HepG2 (cell line): ENCODE data around the gene ALDOA. TPM values are rescaled to one million over a fixed set of nuclear protein-coding genes. Genes with fewer than 3 reads are reported as not detected.

Experiments used
- ADNP ChIP-seq: sonication (generic); formaldehyde crosslinking; IDR thresholded peaks from 2 replicates; pipeline ENCODE4 v1.4.0; 2020; ENCODE audit warnings: missing genetic modification reagents
- ARHGAP35 ChIP-seq: sonication (generic); formaldehyde crosslinking; IDR thresholded peaks from 2 replicates; pipeline ENCODE4 v1.9.0; 2022; ENCODE audit warnings: mild to moderate bottlenecking, inconsistent platforms, moderate library complexity, missing genetic modification reagents, borderline replicate concordance
- EZH2 ChIP-seq: conservative IDR thresholded peaks from 2 replicates; pipeline ENCODE4 v1.6.1; 2012; ENCODE audit warnings: mild to moderate bottlenecking, low read depth, low read length, moderate library complexity
- FOXC1 ChIP-seq: sonication (generic); formaldehyde crosslinking; IDR thresholded peaks from 2 replicates; pipeline ENCODE4 v1.8.0; 2022; ENCODE audit warnings: mild to moderate bottlenecking, missing genetic modification reagents, borderline replicate concordance
- MAFF ChIP-seq: IDR thresholded peaks from 2 replicates; pipeline ENCODE4 v1.6.1; 2011; ENCODE audit warnings: low read depth, low read length, improper control_type of control experiment
- NR2F6 ChIP-seq, 2 experiments: IDR thresholded peaks; 2 replicates each; pipeline ENCODE4 v1.6.1; 2016; ENCODE audit warnings: antibody characterized with exemption in 1 of 2, mild to moderate bottlenecking in 1 of 2
- PAWR ChIP-seq: sonication (generic); formaldehyde crosslinking; IDR thresholded peaks from 2 replicates; pipeline ENCODE4 v1.4.0; 2020; ENCODE audit warnings: missing genetic modification reagents, mild to moderate bottlenecking, borderline replicate concordance
- REPIN1 ChIP-seq: sonication (generic); formaldehyde crosslinking; IDR thresholded peaks from 2 replicates; pipeline ENCODE4 v1.8.0; 2022; ENCODE audit warnings: missing genetic modification reagents, low read depth, mild to moderate bottlenecking, borderline replicate concordance
- SPEN ChIP-seq: sonication (generic); formaldehyde crosslinking; IDR thresholded peaks from 2 replicates; pipeline ENCODE4 v1.5.1; 2020; ENCODE audit warnings: low read depth, mild to moderate bottlenecking, missing genetic modification reagents
- TAF15 ChIP-seq: fragments of 200-400 bp; formaldehyde crosslinking; IDR thresholded peaks from one replicate; pipeline ENCODE4 v1.6.1; 2018; ENCODE audit warnings: mild to moderate bottlenecking, low read depth, low read length; ENCODE audit not compliant: poor library complexity, severe bottlenecking
- U2AF1 ChIP-seq: fragments of 200-400 bp; formaldehyde crosslinking; optimal IDR thresholded peaks from 2 replicates; pipeline ENCODE3; 2017; ENCODE audit warnings: mild to moderate bottlenecking, low read depth, low read length
- ZNF232 ChIP-seq: sonication (generic); formaldehyde crosslinking; IDR thresholded peaks from 2 replicates; pipeline ENCODE4 v1.4.0; 2020; ENCODE audit warnings: missing genetic modification reagents, borderline replicate concordance
- ZNF550 ChIP-seq: sonication (generic); formaldehyde crosslinking; IDR thresholded peaks from 2 replicates; pipeline ENCODE4 v1.4.0; 2020; ENCODE audit warnings: mild to moderate bottlenecking, missing genetic modification reagents, borderline replicate concordance
- ZNF878 ChIP-seq: sonication (generic); formaldehyde crosslinking; IDR thresholded peaks from 2 replicates; pipeline ENCODE4 v1.8.1; 2023; ENCODE audit warnings: mild to moderate bottlenecking, missing genetic modification reagents, moderate library complexity
- ZSCAN31 ChIP-seq: sonication (generic); formaldehyde crosslinking; IDR thresholded peaks from 2 replicates; pipeline ENCODE4 v1.5.0; 2020; ENCODE audit warnings: low read depth, mild to moderate bottlenecking, missing genetic modification reagents
- polyA plus RNA-seq, 8 experiments: library from polyadenylated mRNA; depleted of rRNA in 3 of 8; stranded (reverse) in 7 of 8; unstranded in 1 of 8; fragments of >200 nt; fragmentation: Illumina TruSeq in 4 of 8; extraction: Trizol in 4 of 8; gene quantifications; 2 replicates each; pipeline versions ENCODE4 v1.2.1 to v1.2.3, GENCODE V29; 2011 to 2016; ENCODE audit warnings: low read depth in 4 of 8, missing spikeins in 1 of 8, mixed read lengths in 1 of 8; ENCODE audit not compliant: insufficient read depth in 1 of 8
- total RNA-seq, 5 experiments: library from RNA; depleted of rRNA; stranded (reverse); fragments of >200 nt; fragmentation: Illumina TruSeq; extraction: Trizol; gene quantifications; 2 replicates each; pipeline ENCODE4 v1.2.3, GENCODE V29; 2016; ENCODE audit warnings: low read depth in 1 of 5
- TF ChIP-seq, protein P1 (sequence below): sonication (generic); formaldehyde crosslinking; IDR thresholded peaks from 2 replicates; pipeline ENCODE4 v1.4.0; 2020; ENCODE audit warnings: missing genetic modification reagents
- TF ChIP-seq, protein P2 (sequence below): IDR thresholded peaks from 2 replicates; pipeline ENCODE4 v1.6.1; 2016; ENCODE audit warnings: low read depth, borderline replicate concordance
- TF ChIP-seq, protein P3 (sequence below): sonication (generic); formaldehyde crosslinking; conservative IDR thresholded peaks from 2 replicates; pipeline ENCODE4 v1.4.0; 2020; ENCODE audit warnings: missing genetic modification reagents
- TF ChIP-seq, protein P4 (sequence below): sonication (generic); formaldehyde crosslinking; conservative IDR thresholded peaks from 2 replicates; pipeline ENCODE4 v1.5.0; 2020; ENCODE audit warnings: missing genetic modification reagents

ALDOA gene
- total and polyA plus RNA-seq, 2 of the 13 experiments (the other 11 are each of a cell fraction or from before 2014, with no cell fraction given): 925 to 1,884 TPM

DNA sequence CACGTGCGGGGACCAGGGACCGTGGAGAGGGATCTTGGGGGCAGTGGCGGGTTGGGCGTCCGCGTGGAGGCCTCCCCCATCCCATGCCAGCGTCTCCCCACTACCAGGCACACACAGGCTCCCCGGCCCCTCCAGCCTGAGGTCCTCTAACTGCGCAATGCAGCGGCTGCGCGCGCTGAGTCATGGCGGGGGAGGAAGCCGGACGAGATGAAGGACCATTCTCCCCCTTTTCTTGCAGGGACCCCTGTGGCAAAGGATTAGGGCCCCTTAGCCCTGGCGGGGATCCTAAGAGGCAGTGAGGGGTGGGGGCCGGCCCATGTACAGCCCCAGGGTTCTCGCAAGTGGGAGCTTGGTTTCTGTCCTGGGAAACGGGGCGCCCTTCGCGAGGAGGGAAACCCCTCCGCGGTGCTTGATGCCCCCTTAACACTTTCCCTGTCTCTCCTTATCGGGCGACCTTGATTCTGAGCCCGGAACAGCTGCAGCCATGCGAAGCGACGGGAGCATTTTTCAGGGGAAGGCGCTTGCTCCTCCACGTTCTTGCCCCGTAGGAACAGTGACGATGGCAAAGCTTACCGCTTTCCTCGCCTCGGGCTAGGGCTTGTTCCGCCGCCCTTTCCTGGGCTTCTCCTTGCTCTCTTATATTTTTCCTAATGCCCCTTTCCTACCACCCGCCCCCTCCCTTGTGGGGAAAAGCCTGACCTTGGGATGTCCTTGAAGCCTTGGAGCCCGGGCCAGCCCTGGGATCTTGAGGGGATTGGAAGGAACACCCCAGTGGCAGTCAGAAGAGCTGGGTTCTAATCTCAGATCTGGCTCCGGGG is 592 bp downstream of the ALDOA start (continued):
- TF ChIP-seq SPEN (CRISPR knock-in tag) (no peak), MAFF (no peak), NR2F6 (IDR thresholded peaks at IDR 0.05) (no peak), NR2F6 (CRISPR knock-in tag; IDR thresholded peaks at IDR 0.05) (no peak), ZNF878 (peak; percentile 81; the same call in 1 of the 2 replicates), FOXC1 (CRISPR knock-in tag) (no peak), U2AF1 (no peak), TAF15 (no peak), EZH2 (no peak), ZSCAN31 (CRISPR knock-in tag) (peak; percentile 2; the same call in 1 of the 2 replicates), ZNF550 (CRISPR knock-in tag) (0 out of 2 replicates have a peak, but pooled peaks have one; percentile 14), PAWR (no peak), REPIN1 (CRISPR knock-in tag) (peak; percentile 31; the same call in 1 of the 2 replicates), ADNP (no peak), ARHGAP35 (CRISPR knock-in tag) (no peak), ZNF232 (CRISPR knock-in tag) (no peak)
- TF ChIP-seq, protein P1, sequence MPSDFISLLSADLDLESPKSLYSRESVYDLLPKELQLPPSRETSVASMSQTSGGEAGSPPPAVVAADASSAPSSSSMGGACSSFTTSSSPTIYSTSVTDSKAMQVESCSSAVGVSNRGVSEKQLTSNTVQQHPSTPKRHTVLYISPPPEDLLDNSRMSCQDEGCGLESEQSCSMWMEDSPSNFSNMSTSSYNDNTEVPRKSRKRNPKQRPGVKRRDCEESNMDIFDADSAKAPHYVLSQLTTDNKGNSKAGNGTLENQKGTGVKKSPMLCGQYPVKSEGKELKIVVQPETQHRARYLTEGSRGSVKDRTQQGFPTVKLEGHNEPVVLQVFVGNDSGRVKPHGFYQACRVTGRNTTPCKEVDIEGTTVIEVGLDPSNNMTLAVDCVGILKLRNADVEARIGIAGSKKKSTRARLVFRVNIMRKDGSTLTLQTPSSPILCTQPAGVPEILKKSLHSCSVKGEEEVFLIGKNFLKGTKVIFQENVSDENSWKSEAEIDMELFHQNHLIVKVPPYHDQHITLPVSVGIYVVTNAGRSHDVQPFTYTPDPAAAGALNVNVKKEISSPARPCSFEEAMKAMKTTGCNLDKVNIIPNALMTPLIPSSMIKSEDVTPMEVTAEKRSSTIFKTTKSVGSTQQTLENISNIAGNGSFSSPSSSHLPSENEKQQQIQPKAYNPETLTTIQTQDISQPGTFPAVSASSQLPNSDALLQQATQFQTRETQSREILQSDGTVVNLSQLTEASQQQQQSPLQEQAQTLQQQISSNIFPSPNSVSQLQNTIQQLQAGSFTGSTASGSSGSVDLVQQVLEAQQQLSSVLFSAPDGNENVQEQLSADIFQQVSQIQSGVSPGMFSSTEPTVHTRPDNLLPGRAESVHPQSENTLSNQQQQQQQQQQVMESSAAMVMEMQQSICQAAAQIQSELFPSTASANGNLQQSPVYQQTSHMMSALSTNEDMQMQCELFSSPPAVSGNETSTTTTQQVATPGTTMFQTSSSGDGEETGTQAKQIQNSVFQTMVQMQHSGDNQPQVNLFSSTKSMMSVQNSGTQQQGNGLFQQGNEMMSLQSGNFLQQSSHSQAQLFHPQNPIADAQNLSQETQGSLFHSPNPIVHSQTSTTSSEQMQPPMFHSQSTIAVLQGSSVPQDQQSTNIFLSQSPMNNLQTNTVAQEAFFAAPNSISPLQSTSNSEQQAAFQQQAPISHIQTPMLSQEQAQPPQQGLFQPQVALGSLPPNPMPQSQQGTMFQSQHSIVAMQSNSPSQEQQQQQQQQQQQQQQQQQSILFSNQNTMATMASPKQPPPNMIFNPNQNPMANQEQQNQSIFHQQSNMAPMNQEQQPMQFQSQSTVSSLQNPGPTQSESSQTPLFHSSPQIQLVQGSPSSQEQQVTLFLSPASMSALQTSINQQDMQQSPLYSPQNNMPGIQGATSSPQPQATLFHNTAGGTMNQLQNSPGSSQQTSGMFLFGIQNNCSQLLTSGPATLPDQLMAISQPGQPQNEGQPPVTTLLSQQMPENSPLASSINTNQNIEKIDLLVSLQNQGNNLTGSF (CRISPR knock-in tag): no peak
- TF ChIP-seq, protein P2, sequence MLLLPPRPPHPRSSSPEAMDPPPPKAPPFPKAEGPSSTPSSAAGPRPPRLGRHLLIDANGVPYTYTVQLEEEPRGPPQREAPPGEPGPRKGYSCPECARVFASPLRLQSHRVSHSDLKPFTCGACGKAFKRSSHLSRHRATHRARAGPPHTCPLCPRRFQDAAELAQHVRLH (CRISPR knock-in tag): no peak; the same call in 1 of the 2 replicates
- TF ChIP-seq, protein P3, sequence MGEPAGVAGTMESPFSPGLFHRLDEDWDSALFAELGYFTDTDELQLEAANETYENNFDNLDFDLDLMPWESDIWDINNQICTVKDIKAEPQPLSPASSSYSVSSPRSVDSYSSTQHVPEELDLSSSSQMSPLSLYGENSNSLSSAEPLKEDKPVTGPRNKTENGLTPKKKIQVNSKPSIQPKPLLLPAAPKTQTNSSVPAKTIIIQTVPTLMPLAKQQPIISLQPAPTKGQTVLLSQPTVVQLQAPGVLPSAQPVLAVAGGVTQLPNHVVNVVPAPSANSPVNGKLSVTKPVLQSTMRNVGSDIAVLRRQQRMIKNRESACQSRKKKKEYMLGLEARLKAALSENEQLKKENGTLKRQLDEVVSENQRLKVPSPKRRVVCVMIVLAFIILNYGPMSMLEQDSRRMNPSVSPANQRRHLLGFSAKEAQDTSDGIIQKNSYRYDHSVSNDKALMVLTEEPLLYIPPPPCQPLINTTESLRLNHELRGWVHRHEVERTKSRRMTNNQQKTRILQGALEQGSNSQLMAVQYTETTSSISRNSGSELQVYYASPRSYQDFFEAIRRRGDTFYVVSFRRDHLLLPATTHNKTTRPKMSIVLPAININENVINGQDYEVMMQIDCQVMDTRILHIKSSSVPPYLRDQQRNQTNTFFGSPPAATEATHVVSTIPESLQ (CRISPR knock-in tag): no peak
- TF ChIP-seq, protein P4, sequence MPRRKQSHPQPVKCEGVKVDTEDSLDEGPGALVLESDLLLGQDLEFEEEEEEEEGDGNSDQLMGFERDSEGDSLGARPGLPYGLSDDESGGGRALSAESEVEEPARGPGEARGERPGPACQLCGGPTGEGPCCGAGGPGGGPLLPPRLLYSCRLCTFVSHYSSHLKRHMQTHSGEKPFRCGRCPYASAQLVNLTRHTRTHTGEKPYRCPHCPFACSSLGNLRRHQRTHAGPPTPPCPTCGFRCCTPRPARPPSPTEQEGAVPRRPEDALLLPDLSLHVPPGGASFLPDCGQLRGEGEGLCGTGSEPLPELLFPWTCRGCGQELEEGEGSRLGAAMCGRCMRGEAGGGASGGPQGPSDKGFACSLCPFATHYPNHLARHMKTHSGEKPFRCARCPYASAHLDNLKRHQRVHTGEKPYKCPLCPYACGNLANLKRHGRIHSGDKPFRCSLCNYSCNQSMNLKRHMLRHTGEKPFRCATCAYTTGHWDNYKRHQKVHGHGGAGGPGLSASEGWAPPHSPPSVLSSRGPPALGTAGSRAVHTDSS: no peak
